NB4 (cell line): Measurements from ENCODE around the gene AOAH.

Experiments used
- DNase-seq: peaks from one replicate; pipeline ENCODE4 v3.0.0; 2010; ENCODE audit warnings: low read depth
- H3K4me3 ChIP-seq: one replicate; pipeline ENCODE4 v1.5.1; 2011; ENCODE audit warnings: mild to moderate bottlenecking, low read depth, low read length, moderate library complexity
- MAX ChIP-seq: IDR thresholded peaks from 2 replicates; pipeline ENCODE4 v1.6.1; 2011; ENCODE audit warnings: low read depth, low read length
- MYC ChIP-seq: IDR thresholded peaks from 2 replicates; pipeline ENCODE4 v1.6.1; 2011; ENCODE audit warnings: low read depth, low read length
- POLR2A ChIP-seq: IDR thresholded peaks from 2 replicates; pipeline ENCODE4 v1.6.1; 2011; ENCODE audit warnings: mild to moderate bottlenecking; ENCODE audit not compliant: insufficient read length; ENCODE audit errors: extremely low read depth
- TF ChIP-seq, protein P1 (sequence below): IDR thresholded peaks from one replicate; pipeline ENCODE4 v1.5.1; 2012; ENCODE audit warnings: low read depth, low read length

AOAH gene

GRCh38 chr7:36568452-36568849 lies 155.8 kb downstream of the AOAH start:
- DNase-seq, result no peak
- TF ChIP-seq POLR2A (no peak), MYC (no peak), MAX (no peak)
- TF ChIP-seq, protein P1, sequence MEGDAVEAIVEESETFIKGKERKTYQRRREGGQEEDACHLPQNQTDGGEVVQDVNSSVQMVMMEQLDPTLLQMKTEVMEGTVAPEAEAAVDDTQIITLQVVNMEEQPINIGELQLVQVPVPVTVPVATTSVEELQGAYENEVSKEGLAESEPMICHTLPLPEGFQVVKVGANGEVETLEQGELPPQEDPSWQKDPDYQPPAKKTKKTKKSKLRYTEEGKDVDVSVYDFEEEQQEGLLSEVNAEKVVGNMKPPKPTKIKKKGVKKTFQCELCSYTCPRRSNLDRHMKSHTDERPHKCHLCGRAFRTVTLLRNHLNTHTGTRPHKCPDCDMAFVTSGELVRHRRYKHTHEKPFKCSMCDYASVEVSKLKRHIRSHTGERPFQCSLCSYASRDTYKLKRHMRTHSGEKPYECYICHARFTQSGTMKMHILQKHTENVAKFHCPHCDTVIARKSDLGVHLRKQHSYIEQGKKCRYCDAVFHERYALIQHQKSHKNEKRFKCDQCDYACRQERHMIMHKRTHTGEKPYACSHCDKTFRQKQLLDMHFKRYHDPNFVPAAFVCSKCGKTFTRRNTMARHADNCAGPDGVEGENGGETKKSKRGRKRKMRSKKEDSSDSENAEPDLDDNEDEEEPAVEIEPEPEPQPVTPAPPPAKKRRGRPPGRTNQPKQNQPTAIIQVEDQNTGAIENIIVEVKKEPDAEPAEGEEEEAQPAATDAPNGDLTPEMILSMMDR, result no peak

DNA sequence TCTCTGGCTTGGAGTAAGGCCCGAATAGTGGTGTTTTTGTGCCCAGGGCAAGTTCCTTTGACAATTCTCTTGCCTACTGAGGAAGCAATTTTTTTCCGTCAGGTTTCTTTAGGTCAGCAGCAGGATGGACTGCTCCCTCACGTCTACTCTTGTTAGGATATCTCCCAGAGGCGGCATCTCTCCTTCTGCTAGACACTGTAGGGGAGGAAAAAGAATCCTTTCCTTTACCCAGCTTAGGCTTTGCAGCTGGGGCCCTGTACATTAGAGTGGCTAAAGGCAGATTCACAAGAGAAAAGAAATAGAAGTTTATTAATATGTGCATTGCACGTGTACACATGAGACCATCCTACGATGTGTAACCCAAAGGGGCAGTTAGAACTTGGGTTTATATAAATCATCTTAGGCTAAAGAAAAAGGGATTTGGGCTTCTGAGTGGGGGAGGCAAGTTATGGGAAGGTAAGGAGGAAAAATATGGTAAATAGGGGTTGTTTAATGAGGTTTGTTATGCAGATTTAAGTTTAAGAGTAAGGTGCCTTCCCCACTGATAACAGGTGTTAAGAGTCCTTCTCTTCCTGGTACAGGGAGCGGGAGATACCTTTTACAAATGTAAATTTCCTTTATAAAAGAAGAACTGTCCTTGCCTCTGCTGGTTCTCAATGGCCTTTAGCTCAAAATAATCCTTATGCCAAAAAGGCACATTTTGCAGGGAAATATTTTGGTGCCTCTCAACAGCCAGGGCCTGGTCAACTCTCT lies 156.4 kb downstream of the AOAH start:
- TF ChIP-seq, protein P1, result no peak
- TF ChIP-seq POLR2A, result no peak
- TF ChIP-seq MAX, result no peak
- TF ChIP-seq MYC, result no peak
- DNase-seq, result no peak
- H3K4me3 ChIP-seq, result no peak overlapping the region

More at GRCh38 chr7:36568452-36568849, 155.8 kb downstream of the AOAH start:
- no peak overlapping the region for H3K4me3 ChIP-seq

DNA sequence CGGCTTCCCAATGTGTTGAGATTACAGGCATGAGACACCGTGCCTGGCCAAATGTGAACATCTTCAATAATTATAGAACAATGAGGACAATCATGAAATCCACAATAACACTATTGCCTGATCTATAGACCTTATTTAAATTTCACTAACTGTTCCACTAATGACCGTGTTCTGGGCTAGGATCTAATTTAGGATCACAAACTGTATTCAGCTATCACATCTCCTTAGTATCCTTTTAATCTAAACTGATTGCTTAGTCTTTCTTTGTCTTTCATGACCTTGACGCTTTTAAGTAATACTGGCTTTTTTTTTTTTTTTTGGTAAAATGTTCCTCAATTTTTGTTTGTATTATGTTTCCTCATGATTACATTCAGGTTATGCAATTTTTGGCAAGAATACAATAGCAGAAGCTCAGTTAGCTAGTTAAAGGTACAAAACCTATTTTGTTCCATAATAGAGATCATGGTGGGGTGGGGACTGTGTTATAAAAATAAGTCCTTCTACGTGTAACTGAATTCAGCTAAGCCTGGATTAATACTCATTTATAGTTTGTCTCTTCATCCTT lies 158.4 kb downstream of the AOAH start:
- DNase-seq, result peak; percentile 63
- TF ChIP-seq POLR2A (no peak), MYC (no peak), MAX (no peak)
- TF ChIP-seq, protein P1, result no peak
- no peak overlapping the region for H3K4me3 ChIP-seq

DNA sequence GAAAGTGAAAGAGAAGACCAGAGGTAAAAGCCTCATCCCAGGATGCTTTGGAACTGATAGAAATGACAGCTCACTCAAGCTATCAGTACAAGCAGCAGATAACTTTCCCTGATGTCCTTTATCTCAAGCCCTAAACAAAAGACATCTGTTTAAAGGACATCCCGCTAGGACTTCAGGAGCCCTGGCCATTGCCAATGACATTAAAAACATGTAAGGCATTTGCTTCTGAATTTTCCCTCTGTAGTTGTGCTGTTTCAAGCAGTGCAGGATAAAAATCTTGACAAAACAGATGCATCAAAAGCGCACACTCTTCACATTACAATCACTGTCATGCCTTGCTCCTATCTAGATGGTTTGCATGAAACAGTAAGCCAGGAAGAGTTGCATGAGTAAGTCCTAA lies 159.8 kb downstream of the AOAH start:
- no peak for TF ChIP-seq POLR2A
- TF ChIP-seq MYC, result no peak
- TF ChIP-seq MAX, result no peak
- TF ChIP-seq, protein P1, result no peak
- H3K4me3 ChIP-seq, result no peak overlapping the region
- DNase-seq, result no peak

GRCh38 chr7:36563706-36564327 lies 160.5 kb downstream of the AOAH start:
- DNase-seq, result peak; percentile 23
- H3K4me3 ChIP-seq, result no peak overlapping the region
- TF ChIP-seq POLR2A, result no peak
- TF ChIP-seq MYC, result no peak
- TF ChIP-seq, protein P1, result no peak
- TF ChIP-seq MAX, result no peak
